Measurements from ENCODE around the gene NFKB1.

Gene NFKB1

DNA sequence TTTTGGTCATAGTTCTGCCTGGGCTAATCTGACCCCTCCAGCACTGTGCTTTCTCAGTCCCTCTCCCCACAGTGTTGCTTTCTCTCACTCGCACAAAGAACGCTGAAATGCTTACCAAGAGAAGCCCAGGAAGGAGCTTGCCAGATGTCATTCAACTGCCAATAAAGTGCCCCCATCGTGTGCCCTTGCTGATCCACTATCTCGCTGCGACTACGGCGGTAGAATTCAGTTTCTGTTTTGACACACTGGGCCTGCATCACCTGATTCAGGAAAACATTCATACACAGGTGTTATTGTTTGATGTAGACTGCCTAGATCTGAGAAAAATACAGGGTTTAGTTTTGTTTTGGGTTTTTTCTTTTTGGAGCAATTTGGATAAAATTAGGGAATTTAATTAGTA, 138.4 kb downstream of the NFKB1 start:
- no peak overlapping the region for H3K9ac ChIP-seq
- no peak overlapping the region for H3K27ac ChIP-seq
- H3K9me3 ChIP-seq (replicated peaks in 1 of 11), result no peaks in the 10 kb centered on the region
- peaks cover 66 to 99% (median 72%) of the 10 kb centered on the region in 11 experiments for H3K36me3 ChIP-seq
- peaks cover 0 to 7% (median 0%) of the 10 kb centered on the region in 10 experiments; a peak in 1 of 20 replicates for H3K4me1 ChIP-seq
- no peak overlapping the region for H3K4me3 ChIP-seq
- H3K4me2 ChIP-seq, result no peak overlapping the region
- peaks cover 0 to 18% (median 0%) of the 10 kb centered on the region in 11 experiments; a peak in 2 of 22 replicates for H4K20me1 ChIP-seq
- TF ChIP-seq Cebpa-rat (IDR thresholded peaks at IDR 0.05), result no peak
- no peaks in the 10 kb centered on the region for H3K27me3 ChIP-seq

DNA sequence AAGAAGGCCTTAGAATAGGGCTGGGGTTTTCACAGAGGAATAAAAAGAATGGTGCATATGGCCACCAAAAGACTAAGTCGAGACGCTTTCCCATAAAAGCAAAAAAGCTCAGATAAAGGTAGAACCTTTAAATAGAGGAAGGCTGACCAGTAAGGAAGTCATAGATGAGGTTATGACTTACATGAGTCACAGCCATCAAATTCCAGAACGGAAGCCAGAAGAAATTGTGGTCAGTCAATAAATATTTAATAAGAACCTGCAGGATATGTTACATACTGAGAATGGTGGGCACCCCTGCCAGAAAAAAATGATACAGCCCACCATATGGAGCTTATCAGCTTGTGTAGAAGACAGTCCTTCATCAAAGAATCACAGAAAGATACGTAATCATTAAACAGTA, 139.5 kb downstream of the NFKB1 start:
- Histone ChIP-seq H3K4me2 (no peak overlapping the region), H3K9me3 (replicated peaks in 1 of 11) (0 out of 22 replicates have a peak, but pooled peaks cover 0 to under 1% (median 0%) of the 10 kb centered on the region in 11 experiments)

DNA sequence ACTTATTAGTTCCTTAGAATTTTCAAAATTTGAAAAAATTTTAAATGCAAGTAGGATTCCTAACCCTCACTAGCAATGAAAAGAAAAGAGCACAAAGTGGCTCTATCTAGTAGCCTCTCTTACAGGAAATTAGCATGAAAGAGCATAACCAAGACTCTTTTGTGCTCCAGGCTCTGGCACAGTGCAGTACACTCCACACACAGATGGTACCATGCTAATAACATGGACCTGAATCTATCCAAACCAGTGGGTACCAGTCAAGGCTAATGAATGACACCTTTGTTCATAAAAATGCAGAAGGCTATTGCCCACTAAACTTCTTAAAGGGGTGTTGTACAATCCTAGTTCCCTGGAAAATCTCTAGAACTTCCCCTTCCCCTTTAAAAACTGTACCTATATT, 140.6 kb downstream of the NFKB1 start:
- no peak overlapping the region for H3K4me2 ChIP-seq
- H3K27ac ChIP-seq, result no peak overlapping the region
- H3K4me1 ChIP-seq, result peaks cover 0 to 7% (median 0%) of the 10 kb centered on the region in 10 experiments; a peak in 1 of 20 replicates
- peaks cover 65 to 96% (median 71%) of the 10 kb centered on the region in 11 experiments for H3K36me3 ChIP-seq
- H3K4me3 ChIP-seq, result no peak overlapping the region
- 0 out of 22 replicates have a peak, but pooled peaks cover 0 to 8% (median 0%) of the 10 kb centered on the region in 11 experiments for H3K9me3 ChIP-seq (replicated peaks in 1 of 11)
- no peak overlapping the region for H3K9ac ChIP-seq
- no peaks in the 10 kb centered on the region for H3K27me3 ChIP-seq
- TF ChIP-seq Cebpa-rat (IDR thresholded peaks at IDR 0.05), result no peak
- peaks cover 0 to 26% (median 0%) of the 10 kb centered on the region in 11 experiments; a peak in 2 of 22 replicates for H4K20me1 ChIP-seq

More for the DNA sequence above, 139.5 kb downstream of the NFKB1 start:
- Histone ChIP-seq H3K27ac (no peak overlapping the region), H4K20me1 (peaks cover 0 to 18% (median 0%) of the 10 kb centered on the region in 11 experiments; a peak in 2 of 22 replicates), H3K4me1 (peaks cover 0 to 7% (median 0%) of the 10 kb centered on the region in 10 experiments; a peak in 1 of 20 replicates), H3K27me3 (no peaks in the 10 kb centered on the region), H3K9ac (no peak overlapping the region), H3K36me3 (peaks cover 66 to 96% (median 71%) of the 10 kb centered on the region in 11 experiments), H3K4me3 (no peak overlapping the region)
- no peak for TF ChIP-seq Cebpa-rat (IDR thresholded peaks at IDR 0.05)

DNA sequence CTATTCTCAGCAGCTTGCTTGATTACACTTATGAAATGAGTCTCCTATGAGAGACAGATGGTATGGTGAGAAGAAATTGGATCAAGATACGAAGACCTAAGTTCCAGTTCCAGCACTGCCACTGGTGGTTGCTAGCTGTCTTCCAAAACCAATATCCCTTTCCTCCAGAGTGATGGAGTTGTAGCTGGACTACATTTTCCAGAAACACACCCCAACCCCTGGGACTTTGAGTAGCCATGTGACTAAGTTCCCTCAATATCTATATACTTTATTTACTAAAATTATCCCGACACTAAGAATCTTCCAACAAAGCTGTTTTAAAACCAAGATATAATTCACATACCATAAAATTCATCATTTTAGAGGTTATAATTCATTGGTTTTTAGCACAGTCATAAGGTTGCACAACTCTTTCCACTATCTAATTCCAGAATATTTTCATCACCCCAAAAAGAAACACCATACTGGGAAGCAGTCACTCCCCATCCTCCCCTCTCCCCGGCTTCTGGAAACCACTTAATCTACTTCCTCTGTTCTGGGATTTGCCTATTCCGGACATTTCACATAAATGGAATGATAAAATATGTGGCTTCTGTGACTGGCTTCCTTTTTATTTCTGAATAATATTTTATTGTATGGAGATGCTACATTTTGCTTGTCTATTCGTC, 141.6 kb downstream of the NFKB1 start:
- Histone ChIP-seq H3K4me1 (peaks cover 0 to 2% (median 0%) of the 10 kb centered on the region in 10 experiments; a peak in 1 of 20 replicates), H3K4me2 (no peak overlapping the region), H3K27ac (no peak overlapping the region), H3K4me3 (no peak overlapping the region), H3K9me3 (replicated peaks in 1 of 11) (0 out of 22 replicates have a peak, but pooled peaks cover 0 to 8% (median 0%) of the 10 kb centered on the region in 11 experiments), H3K9ac (no peak overlapping the region), H3K36me3 (peaks cover 57 to 96% (median 67%) of the 10 kb centered on the region in 11 experiments), H4K20me1 (peaks cover 0 to 28% (median 0%) of the 10 kb centered on the region in 11 experiments; a peak in 2 of 22 replicates), H3K27me3 (no peaks in the 10 kb centered on the region)
- no peak for TF ChIP-seq Cebpa-rat (IDR thresholded peaks at IDR 0.05)

DNA sequence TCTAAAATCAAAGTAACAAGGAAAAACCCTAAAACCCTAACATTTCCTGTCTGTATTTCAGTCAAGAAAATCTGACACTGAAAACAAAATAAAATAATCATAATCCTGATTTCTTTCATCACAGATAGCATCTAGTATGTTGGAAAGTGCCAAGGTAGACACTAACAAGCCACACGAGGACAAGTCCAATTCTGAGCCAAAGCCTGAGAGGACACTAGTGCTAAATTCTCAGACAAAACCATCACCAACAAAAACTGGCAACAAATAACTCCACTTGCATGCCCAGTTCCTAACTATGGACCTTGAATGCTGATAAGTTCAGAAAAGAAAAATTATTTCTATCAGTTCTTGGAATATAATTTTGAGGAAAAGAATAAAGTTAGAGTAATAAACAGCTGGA, 146.0 kb downstream of the NFKB1 start:
- no peak overlapping the region for H3K4me2 ChIP-seq
- no peak overlapping the region for H3K4me3 ChIP-seq
- H4K20me1 ChIP-seq, result peaks cover 0 to 10% (median 0%) of the 10 kb centered on the region in 11 experiments; a peak in 2 of 22 replicates
- H3K27me3 ChIP-seq, result no peaks in the 10 kb centered on the region
- H3K9me3 ChIP-seq (replicated peaks in 1 of 11), result peaks cover 0 to 16% (median 4%) of the 10 kb centered on the region in 11 experiments; a peak in 7 of 22 replicates
- H3K36me3 ChIP-seq, result peaks cover 45 to 94% (median 58%) of the 10 kb centered on the region in 11 experiments
- H3K4me1 ChIP-seq, result no peaks in the 10 kb centered on the region
- H3K9ac ChIP-seq, result no peak overlapping the region
- H3K27ac ChIP-seq, result no peak overlapping the region
- no peak for TF ChIP-seq Cebpa-rat (IDR thresholded peaks at IDR 0.05)

DNA sequence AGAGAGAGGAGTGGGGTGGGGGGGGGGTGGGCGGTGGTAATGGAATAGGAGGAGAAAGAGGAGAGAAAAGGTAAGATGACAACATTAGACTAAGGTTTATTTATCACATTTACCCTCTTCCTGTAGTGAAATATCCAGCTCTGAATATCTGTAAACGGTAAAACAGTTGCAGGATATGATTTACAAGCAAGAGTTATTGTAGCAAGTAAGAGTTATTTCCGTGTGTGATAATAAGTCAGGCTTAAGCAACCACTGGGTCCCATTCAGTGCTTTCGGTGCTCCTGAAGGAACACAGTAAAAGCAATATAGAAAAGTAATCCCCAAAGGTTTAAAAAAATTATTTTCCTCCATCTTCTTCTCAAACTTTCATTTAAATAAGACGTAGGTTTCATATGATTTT, 156.0 kb downstream of the NFKB1 start:
- Histone ChIP-seq H3K27ac (no peak overlapping the region), H3K27me3 (no peaks in the 10 kb centered on the region), H3K9me3 (replicated peaks in 1 of 11) (peaks cover 0 to 15% (median 11%) of the 10 kb centered on the region in 11 experiments; a peak in 13 of 22 replicates), H3K4me1 (no peaks in the 10 kb centered on the region), H3K9ac (no peak overlapping the region), H3K4me3 (no peak overlapping the region), H3K4me2 (no peak overlapping the region), H4K20me1 (peaks cover 0 to 29% (median 0%) of the 10 kb centered on the region in 11 experiments; a peak in 2 of 22 replicates), H3K36me3 (peaks cover 43 to 94% (median 56%) of the 10 kb centered on the region in 11 experiments)
- TF ChIP-seq Cebpa-rat (IDR thresholded peaks at IDR 0.05), result no peak

DNA sequence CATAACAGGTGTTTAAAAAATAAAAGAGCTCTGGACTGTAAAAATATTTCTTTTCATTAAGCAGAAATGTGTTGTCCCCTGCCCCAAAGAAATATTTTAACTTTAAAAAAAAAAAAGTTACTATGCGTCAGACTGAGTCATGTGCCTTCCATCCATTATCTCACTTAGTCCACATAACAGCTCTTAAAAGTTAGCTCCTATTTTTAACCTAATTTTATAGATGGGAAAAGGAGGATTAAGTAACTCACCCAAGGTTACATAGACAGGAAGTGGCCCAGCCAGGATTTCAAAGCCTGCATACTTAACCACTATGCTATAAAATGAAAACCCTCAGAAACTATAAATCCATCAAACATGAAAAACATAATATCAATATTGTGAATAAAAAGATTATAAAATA, 161.9 kb downstream of the NFKB1 start:
- peaks cover 76 to 100% (median 85%) of the 10 kb centered on the region in 11 experiments for H3K36me3 ChIP-seq
- no peak overlapping the region for H3K4me3 ChIP-seq
- no peak for TF ChIP-seq Cebpa-rat (IDR thresholded peaks at IDR 0.05)
- no peak overlapping the region for H3K27ac ChIP-seq
- peaks cover 0 to 15% (median 11%) of the 10 kb centered on the region in 11 experiments; a peak in 13 of 22 replicates for H3K9me3 ChIP-seq (replicated peaks in 1 of 11)
- no peaks in the 10 kb centered on the region for H3K27me3 ChIP-seq
- peaks cover 0 to 6% (median 0%) of the 10 kb centered on the region in 11 experiments; a peak in 1 of 22 replicates for H4K20me1 ChIP-seq
- H3K9ac ChIP-seq, result no peak overlapping the region
- peaks cover 0 to 10% (median 2%) of the 10 kb centered on the region in 10 experiments; a peak in 6 of 20 replicates for H3K4me1 ChIP-seq
- no peak overlapping the region for H3K4me2 ChIP-seq

DNA sequence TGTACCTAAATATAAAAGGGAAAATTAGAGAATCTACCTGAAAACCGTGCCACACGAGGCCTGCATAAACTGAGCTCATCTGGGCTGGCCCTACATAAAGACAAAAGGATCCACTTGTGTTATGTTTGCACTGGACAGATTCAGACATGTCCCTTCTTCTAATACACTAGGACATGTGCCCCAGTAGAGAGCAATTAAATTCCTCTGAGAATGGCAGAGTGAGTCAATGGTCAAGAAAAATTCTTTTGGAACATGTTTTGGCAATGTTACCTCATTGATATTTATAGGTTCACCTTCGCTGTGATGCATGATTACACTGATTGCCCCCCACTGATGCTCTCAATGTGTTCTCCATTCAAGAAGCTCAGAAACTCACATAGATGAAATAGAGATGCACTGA, 164.4 kb downstream of the NFKB1 start:
- Histone ChIP-seq H3K36me3 (peaks cover 69 to 100% (median 85%) of the 10 kb centered on the region in 11 experiments), H3K4me1 (peaks cover 0 to 10% (median 2%) of the 10 kb centered on the region in 10 experiments; a peak in 6 of 20 replicates), H3K4me3 (no peak overlapping the region), H3K27ac (no peak overlapping the region), H3K4me2 (no peak overlapping the region), H3K9me3 (replicated peaks in 1 of 11) (peaks cover 0 to 4% (median 0%) of the 10 kb centered on the region in 11 experiments; a peak in 3 of 22 replicates), H4K20me1 (peaks cover 0 to 2% (median 0%) of the 10 kb centered on the region in 11 experiments; a peak in 1 of 22 replicates), H3K9ac (no peak overlapping the region), H3K27me3 (no peaks in the 10 kb centered on the region)
- TF ChIP-seq Cebpa-rat (IDR thresholded peaks at IDR 0.05), result no peak

Data from BLaER1 treated with 17β-estradiol and CSF1 and Interleukin-3, amounts not matched to agents 10 nM and 100 nM (cell line).